ACC112 (cell line): ENCODE results near the gene RAD51B.

Experiments used
- H2AFZ ChIP-seq: fragments of 200-600 bp; sonication (generic); one replicate; pipeline ENCODE4 v1.6.0; 2017; ENCODE audit warnings: antibody characterized with exemption, low read length; ENCODE audit not compliant: unreplicated experiment
- H3K27ac ChIP-seq: fragments of 200-600 bp; sonication (generic); 2 replicates; pipeline ENCODE4 v1.5.1; 2014; ENCODE audit warnings: low read depth, mild to moderate bottlenecking, antibody characterized with exemption, low read length, moderate library complexity
- H3K27me3 ChIP-seq: fragments of 200-600 bp; sonication (generic); 2 replicates; pipeline ENCODE4 v1.6.1; 2014; ENCODE audit warnings: mild to moderate bottlenecking, antibody characterized with exemption, low read length, moderate library complexity, mixed read lengths; ENCODE audit not compliant: insufficient read depth
- H3K36me3 ChIP-seq: fragments of 200-600 bp; sonication (generic); 2 replicates; pipeline ENCODE4 v1.6.1; 2016; ENCODE audit warnings: mild to moderate bottlenecking, antibody characterized with exemption, low read length, moderate library complexity, mixed read lengths; ENCODE audit not compliant: insufficient read depth
- H3K4me1 ChIP-seq: fragments of 200-600 bp; sonication (generic); one replicate; pipeline ENCODE4 v1.6.1; 2016; ENCODE audit warnings: low read length, mixed read lengths; ENCODE audit not compliant: insufficient read depth, unreplicated experiment, control insufficient read depth
- H3K4me3 ChIP-seq: fragments of 200-600 bp; sonication (generic); 2 replicates; pipeline ENCODE4 v1.5.1; 2014; ENCODE audit warnings: mild to moderate bottlenecking, low read depth, low read length
- H3K79me2 ChIP-seq: fragments of 200-600 bp; sonication (generic); one replicate; pipeline ENCODE4 v1.6.0; 2016; ENCODE audit warnings: low read length; ENCODE audit not compliant: control insufficient read depth, unreplicated experiment, insufficient read depth

RAD51B gene

GRCh38 chr14:68271913-68272391, 452.4 kb downstream of the RAD51B start:
- Histone ChIP-seq H3K4me3 (no peak overlapping the region), H3K27ac (no peak overlapping the region), H3K79me2 (no peaks in the 10 kb centered on the region), H3K4me1 (no peaks in the 10 kb centered on the region), H3K36me3 (no peaks in the 10 kb centered on the region), H3K27me3 (no peaks in the 10 kb centered on the region), H2AFZ (no peak overlapping the region)

DNA sequence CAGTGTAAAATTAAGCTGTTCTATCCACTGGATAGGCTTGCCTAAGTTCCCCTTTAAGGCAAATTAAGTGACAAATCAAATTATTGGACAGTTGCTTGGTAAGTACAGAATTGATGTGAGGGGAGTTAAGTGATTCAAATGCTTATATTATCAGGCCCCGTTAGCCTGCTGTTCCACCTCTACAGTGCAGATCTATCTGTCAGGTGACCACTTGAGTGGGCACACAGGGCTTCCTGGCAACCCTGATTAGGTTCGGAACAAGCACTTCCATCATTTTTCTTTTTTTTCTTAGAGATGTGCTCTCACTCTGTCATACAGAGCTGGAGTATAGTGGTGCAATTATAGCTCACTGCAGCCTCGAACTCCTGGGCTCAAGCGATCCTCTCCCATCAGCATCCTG, 453.8 kb downstream of the RAD51B start:
- H2AFZ ChIP-seq: no peak overlapping the region
- H3K79me2 ChIP-seq: no peaks in the 10 kb centered on the region
- no peak overlapping the region for H3K4me3 ChIP-seq
- no peaks in the 10 kb centered on the region for H3K36me3 ChIP-seq
- H3K27me3 ChIP-seq: no peaks in the 10 kb centered on the region
- H3K27ac ChIP-seq: no peak overlapping the region
- peaks cover 4% of the 10 kb centered on the region for H3K4me1 ChIP-seq

GRCh38 chr14:68274725-68275124, 455.1 kb downstream of the RAD51B start:
- Histone ChIP-seq H2AFZ (no peak overlapping the region), H3K27me3 (no peaks in the 10 kb centered on the region), H3K36me3 (no peaks in the 10 kb centered on the region), H3K27ac (no peak overlapping the region), H3K79me2 (no peaks in the 10 kb centered on the region), H3K4me3 (no peak overlapping the region), H3K4me1 (peaks cover 12% of the 10 kb centered on the region)

DNA sequence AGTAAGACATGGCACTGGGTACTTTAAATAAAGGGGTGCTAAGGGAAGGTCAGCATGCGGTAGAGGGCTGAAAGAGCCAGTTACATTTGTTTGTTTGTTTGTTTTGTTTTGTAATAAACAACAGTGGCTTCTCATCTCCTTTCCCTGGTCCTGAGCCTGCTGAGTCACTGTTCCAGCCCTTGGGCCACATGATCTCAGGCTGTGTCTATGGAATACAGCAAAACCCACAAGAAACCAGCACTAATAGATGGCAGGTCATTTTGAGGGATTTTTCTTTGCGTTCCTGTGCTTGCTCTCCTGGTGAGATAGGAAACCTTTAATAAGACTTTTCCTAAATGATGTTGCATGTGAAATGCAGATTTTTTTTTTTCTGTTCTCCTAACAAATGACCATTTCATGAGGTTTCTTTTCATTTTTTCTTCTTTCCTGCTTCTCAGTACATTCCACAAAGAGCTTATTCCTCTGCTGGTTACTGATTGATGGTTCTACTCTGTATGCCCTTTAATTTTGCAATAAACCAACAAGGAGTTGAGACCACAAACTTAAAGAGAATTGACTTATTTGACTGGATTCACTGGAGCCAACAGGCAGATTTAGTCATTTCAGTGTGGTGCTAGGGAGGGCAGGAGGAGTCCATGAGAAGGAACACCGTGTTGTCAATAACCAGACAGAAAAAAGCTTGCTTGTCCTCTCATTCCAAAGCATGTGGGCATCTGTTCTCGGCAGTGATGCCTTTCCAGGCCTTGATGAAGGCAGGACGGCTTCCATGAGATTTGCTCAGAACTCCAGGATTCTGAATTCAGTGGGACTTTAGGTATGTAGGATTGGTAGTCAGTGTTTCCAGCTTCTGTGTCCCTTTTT, 459.2 kb downstream of the RAD51B start:
- H3K4me3 ChIP-seq: no peak overlapping the region
- no peak overlapping the region for H2AFZ ChIP-seq
- no peaks in the 10 kb centered on the region for H3K27me3 ChIP-seq
- no peak overlapping the region for H3K27ac ChIP-seq
- H3K4me1 ChIP-seq: peaks cover 12% of the 10 kb centered on the region
- H3K79me2 ChIP-seq: no peaks in the 10 kb centered on the region
- H3K36me3 ChIP-seq: no peaks in the 10 kb centered on the region

DNA sequence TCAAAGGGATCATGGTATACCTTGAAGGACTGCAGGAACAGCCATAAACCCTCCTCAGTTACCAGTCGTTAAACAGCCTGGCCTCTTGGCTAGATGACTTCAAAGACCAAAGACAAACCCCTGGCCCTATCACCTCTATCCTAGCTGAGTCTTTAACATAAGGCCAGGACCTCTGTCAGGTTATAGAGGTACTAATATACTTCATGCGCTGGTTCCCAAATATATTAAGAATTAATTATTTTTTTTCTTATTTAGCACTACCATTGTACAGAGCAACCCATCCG, 459.8 kb downstream of the RAD51B start:
- Histone ChIP-seq H3K27ac (no peak overlapping the region), H3K4me1 (peaks cover 12% of the 10 kb centered on the region), H3K79me2 (no peaks in the 10 kb centered on the region), H3K27me3 (no peaks in the 10 kb centered on the region), H3K36me3 (no peaks in the 10 kb centered on the region), H2AFZ (no peak overlapping the region), H3K4me3 (no peak overlapping the region)

DNA sequence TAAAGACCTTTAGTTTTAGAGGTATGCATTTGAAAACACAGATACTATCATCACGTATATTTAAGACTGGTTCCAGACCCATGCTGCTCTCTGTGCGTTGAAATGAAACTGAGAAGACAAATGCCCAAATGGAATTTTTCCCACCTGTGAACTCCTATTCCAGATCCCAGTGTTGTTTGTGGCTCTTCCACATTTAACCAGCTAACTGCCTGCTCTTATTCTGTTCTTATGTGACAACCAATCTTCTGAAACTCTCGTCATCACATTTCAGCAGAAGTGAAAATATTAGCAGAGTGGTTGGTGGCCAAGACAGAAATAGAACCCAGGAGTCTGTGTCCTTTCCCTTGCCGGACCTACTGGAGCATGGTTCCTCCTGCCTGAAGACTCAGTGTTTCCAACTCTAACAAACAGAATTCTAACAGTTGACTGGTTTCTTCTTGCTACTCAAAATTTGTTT, 460.2 kb downstream of the RAD51B start:
- Histone ChIP-seq H2AFZ (no peak overlapping the region), H3K4me1 (peaks cover 12% of the 10 kb centered on the region), H3K27me3 (no peaks in the 10 kb centered on the region), H3K27ac (no peak overlapping the region), H3K79me2 (no peaks in the 10 kb centered on the region), H3K36me3 (no peaks in the 10 kb centered on the region), H3K4me3 (no peak overlapping the region)

- Histone ChIP-seq H3K27ac (no peak overlapping the region), H3K4me3 (no peak overlapping the region), H2AFZ (no peak overlapping the region), H3K27me3 (no peaks in the 10 kb centered on the region), H3K79me2 (no peaks in the 10 kb centered on the region), H3K36me3 (no peaks in the 10 kb centered on the region), H3K4me1 (peaks cover 12% of the 10 kb centered on the region)
Measured at GRCh38 chr14:68281497-68281896, 461.9 kb downstream of the RAD51B start.

DNA sequence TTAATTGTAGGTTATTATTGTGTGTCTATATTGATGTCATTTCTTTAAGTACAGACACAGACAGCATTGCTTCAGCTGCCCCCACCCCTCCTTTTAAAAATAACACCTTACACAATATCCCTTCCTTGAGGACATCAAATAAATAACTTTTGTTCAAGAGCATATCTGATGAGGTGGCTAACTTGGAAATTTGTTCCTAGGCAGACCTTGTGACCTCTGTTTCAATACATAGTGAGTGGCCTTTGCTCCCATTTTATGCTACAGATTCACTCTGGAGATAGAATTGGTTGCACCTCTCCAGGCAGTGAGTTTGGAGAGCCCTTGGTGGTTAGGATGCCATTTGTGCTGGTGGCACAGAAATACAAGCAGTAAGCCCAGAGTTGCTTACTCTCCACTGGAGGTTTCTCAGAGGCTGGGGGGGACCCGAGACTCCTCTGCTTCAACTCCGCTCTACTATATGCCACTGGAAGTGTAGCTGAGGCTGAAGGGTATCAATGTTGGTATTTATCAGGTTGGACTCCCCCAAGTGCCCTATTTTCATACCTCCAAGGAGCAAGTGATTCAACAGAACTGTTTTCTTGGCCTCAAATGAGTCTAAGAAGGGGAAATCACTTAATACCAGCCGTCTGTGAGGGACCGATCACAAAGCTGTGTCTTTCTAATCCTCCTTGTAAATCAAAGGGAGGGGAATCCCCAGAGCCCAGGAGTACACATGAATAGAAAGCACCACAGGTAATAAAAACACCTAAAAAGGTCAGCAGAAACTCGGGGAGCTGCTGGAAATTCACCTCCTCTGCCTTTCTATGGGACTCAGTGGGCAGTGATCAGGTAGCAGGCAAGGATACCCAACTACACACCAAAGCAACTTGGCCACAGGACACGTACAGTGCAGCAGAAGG, 463.1 kb downstream of the RAD51B start:
- Histone ChIP-seq H3K27ac (no peak overlapping the region), H3K79me2 (no peaks in the 10 kb centered on the region), H2AFZ (no peak overlapping the region), H3K27me3 (no peaks in the 10 kb centered on the region), H3K36me3 (no peaks in the 10 kb centered on the region), H3K4me1 (peaks cover 12% of the 10 kb centered on the region), H3K4me3 (no peak overlapping the region)

DNA sequence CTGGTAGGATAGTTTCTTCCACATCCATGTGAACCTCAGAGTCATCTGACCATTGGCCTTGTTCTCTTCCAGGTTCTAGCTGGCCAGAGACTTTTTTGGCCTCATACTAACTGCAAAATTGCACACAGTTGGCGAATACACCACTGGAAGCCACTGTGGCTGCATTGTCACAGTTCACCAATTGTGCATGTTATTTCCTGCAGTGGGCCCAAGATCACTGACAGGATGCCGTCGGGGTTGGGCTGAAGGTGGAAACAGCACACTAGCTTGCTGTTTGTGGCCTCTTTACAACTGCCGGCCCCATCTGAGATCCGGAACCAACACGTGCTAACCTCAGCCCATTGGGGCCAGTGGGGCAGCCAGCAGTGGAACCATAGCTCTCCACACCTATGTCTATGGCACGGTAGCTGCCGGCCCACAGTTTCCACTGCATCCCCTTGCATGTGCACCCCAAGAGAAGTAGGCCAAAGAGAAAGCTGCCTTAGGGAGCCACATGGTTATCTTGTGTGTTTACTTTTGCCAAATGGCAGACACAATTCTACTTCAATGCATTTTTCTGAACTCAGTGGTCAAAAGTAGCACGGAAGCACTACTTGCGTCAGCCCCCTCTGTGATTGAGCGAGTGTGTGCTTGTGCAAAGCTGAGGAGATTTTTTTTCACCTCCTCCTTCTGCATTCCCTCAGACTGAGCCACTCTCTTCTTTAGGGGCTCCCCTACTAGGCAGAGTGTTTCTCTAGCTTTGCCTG, 464.0 kb downstream of the RAD51B start:
- no peaks in the 10 kb centered on the region for H3K36me3 ChIP-seq
- H3K4me1 ChIP-seq: peaks cover 7% of the 10 kb centered on the region
- no peaks in the 10 kb centered on the region for H3K27me3 ChIP-seq
- H2AFZ ChIP-seq: no peak overlapping the region
- H3K27ac ChIP-seq: no peak overlapping the region
- H3K79me2 ChIP-seq: no peaks in the 10 kb centered on the region
- no peak overlapping the region for H3K4me3 ChIP-seq

DNA sequence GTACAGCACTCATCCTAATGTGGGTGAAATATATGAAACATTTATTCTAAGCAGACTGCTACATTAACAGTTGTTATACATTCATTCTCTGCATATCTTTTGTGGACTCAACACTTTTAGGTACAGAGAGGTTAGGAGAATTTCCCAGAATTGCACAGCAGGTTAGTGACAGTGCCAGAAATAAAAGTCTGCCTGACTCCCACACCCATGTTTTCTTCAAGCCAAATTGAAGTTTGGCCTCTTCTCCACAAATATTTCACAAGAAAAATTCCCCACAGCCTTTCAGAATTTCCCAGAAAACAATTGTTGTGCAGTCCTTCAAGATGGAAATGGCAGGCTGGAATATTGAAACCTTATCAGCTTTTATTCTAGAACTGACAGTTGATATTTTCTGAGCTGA, 464.8 kb downstream of the RAD51B start:
- H3K4me3 ChIP-seq: no peak overlapping the region
- no peak overlapping the region for H2AFZ ChIP-seq
- H3K36me3 ChIP-seq: no peaks in the 10 kb centered on the region
- no peak overlapping the region for H3K27ac ChIP-seq
- no peaks in the 10 kb centered on the region for H3K4me1 ChIP-seq
- H3K27me3 ChIP-seq: no peaks in the 10 kb centered on the region
- H3K79me2 ChIP-seq: no peaks in the 10 kb centered on the region
